GM23338 (cell line): ENCODE measurements around the gene PSMB8. TPM values are rescaled to one million over a fixed set of nuclear protein-coding genes. Genes with fewer than 3 reads are reported as not detected.

Source experiments
- ATAC-seq: fragments of 200-7000 bp; cut with Tn5 transposase; 3 replicates; pipeline ENCODE4 v1.9.1; 2020
- DNase-seq: peaks from one replicate; pipeline ENCODE4 v3.0.0-alpha.2; 2015; ENCODE audit warnings: low spot score
- H2AFZ ChIP-seq: fragments of 200-600 bp; sonication (generic); 2 replicates; pipeline ENCODE4 v1.8.0; 2016; ENCODE audit warnings: antibody characterized with exemption, mild to moderate bottlenecking, moderate library complexity
- H3F3A ChIP-seq: fragments of 200-600 bp; sonication (generic); replicated peaks from 2 replicates; pipeline ENCODE4 v1.8.0; 2017; ENCODE audit warnings: antibody characterized with exemption, mixed run types, low read depth
- H3K27ac ChIP-seq: fragments of 200-600 bp; sonication (generic); 2 replicates; pipeline ENCODE4 v1.6.1; 2016; ENCODE audit warnings: low read depth
- H3K27me3 ChIP-seq: fragments of 200-600 bp; sonication (generic); 2 replicates; pipeline ENCODE4 v1.8.0; 2016; ENCODE audit warnings: mild to moderate bottlenecking, mixed run types, moderate library complexity; ENCODE audit not compliant: insufficient read depth
- H3K36me3 ChIP-seq: fragments of 200-600 bp; sonication (generic); 2 replicates; pipeline ENCODE4 v1.8.0; 2016; ENCODE audit warnings: mild to moderate bottlenecking; ENCODE audit not compliant: insufficient read depth
- H3K4me1 ChIP-seq: fragments of 200-600 bp; sonication (generic); 2 replicates; pipeline ENCODE4 v1.8.0; 2016; ENCODE audit warnings: mild to moderate bottlenecking, moderate library complexity; ENCODE audit not compliant: insufficient read depth
- H3K4me2 ChIP-seq: fragments of 200-600 bp; sonication (generic); 2 replicates; pipeline ENCODE4 v1.7.1; 2017; ENCODE audit warnings: mixed run types
- H3K4me3 ChIP-seq: fragments of 200-600 bp; sonication (generic); 2 replicates; pipeline ENCODE4 v1.6.1; 2016; ENCODE audit warnings: mixed run types
- H3K79me2 ChIP-seq: fragments of 200-600 bp; sonication (generic); replicated peaks from 2 replicates; pipeline ENCODE4 v1.8.0; 2017; ENCODE audit warnings: mild to moderate bottlenecking; ENCODE audit not compliant: insufficient read depth
- H3K9me2 ChIP-seq: fragments of 200-600 bp; sonication (generic); 2 replicates; pipeline ENCODE4 v1.8.0; 2017; ENCODE audit not compliant: insufficient read depth
- H4K20me1 ChIP-seq: fragments of 200-600 bp; sonication (generic); replicated peaks from 2 replicates; pipeline ENCODE4 v1.8.0; 2017; ENCODE audit warnings: mild to moderate bottlenecking; ENCODE audit not compliant: insufficient read depth
- H3K27ac Mint-ChIP-seq: 2 replicates; pipeline ENCODE4 v1.8.0; 2020; ENCODE audit warnings: inconsistent platforms, mild to moderate bottlenecking, moderate library complexity, mixed read lengths
- H3K27me3 Mint-ChIP-seq: 3 replicates; pipeline ENCODE4 v1.8.0; 2022; ENCODE audit warnings: low read depth, mild to moderate bottlenecking, moderate library complexity, mixed read lengths, inconsistent platforms; ENCODE audit not compliant: insufficient read depth, poor library complexity
- H3K36me3 Mint-ChIP-seq: 3 replicates; pipeline ENCODE4 v1.8.0; 2021; ENCODE audit warnings: low read depth, mild to moderate bottlenecking, inconsistent platforms, moderate library complexity, mixed read lengths
- H3K4me1 Mint-ChIP-seq: 3 replicates; pipeline ENCODE4 v1.8.0; 2020; ENCODE audit warnings: mild to moderate bottlenecking, inconsistent platforms, mixed read lengths
- H3K4me3 Mint-ChIP-seq: 3 replicates; pipeline ENCODE4 v1.8.0; 2021; ENCODE audit warnings: moderate library complexity, mild to moderate bottlenecking, inconsistent platforms, mixed read lengths
- H3K9me3 Mint-ChIP-seq: 3 replicates; pipeline ENCODE4 v1.8.0; 2020; ENCODE audit warnings: moderate library complexity, mild to moderate bottlenecking, inconsistent platforms, mixed read lengths
- EZH2 ChIP-seq: fragments of 200-600 bp; sonication (generic); IDR thresholded peaks from one replicate; pipeline ENCODE4 v1.8.0; 2017; ENCODE audit warnings: antibody characterized with exemption, mild to moderate bottlenecking, low read depth; ENCODE audit not compliant: unreplicated experiment
- JUNB ChIP-seq: IDR thresholded peaks from one replicate; pipeline ENCODE4 v1.6.1; 2016; ENCODE audit warnings: antibody characterized with exemption; ENCODE audit not compliant: unreplicated experiment
- POLR2AphosphoS5 ChIP-seq: IDR thresholded peaks from 2 replicates; pipeline ENCODE4 v1.6.1; 2016; ENCODE audit warnings: antibody characterized with exemption, low read depth
- STAT1 ChIP-seq: IDR thresholded peaks from one replicate; pipeline ENCODE4 v1.6.1; 2016; ENCODE audit warnings: antibody characterized with exemption; ENCODE audit not compliant: unreplicated experiment
- ZNF114 ChIP-seq: fragments of 250-450 bp; sonication (Bioruptor Pico); IDR thresholded peaks from 2 replicates; pipeline ENCODE4 v1.5.0; 2020; ENCODE audit warnings: mild to moderate bottlenecking, moderate library complexity
- polyA plus RNA-seq: library from polyadenylated mRNA; unstranded; fragments of >200 nt; fragmentation: Nextera tagmentation; extraction: Ambion mirVana; gene quantifications from 2 replicates; pipeline ENCODE4 v1.2.1, GENCODE V29; 2016
- total RNA-seq: library from RNA; depleted of rRNA; stranded (reverse); fragments of >200 nt; shearing (Covaris generic); gene quantifications from 2 replicates; pipeline ENCODE4 v1.2.3, GENCODE V29; 2014
- TF ChIP-seq, protein P1 (sequence below), 2 experiments: fragments of 200-600 bp in 1 of 2; sonication (generic) in 1 of 2; conservative IDR thresholded peaks; 2 replicates each; pipeline versions ENCODE4 v1.5.1 to v1.6.1; 2016 to 2017; ENCODE audit warnings: antibody characterized with exemption in 2 of 2, low read depth in 2 of 2, mild to moderate bottlenecking in 2 of 2, moderate library complexity in 1 of 2
- TF ChIP-seq, protein P2 (sequence below): IDR thresholded peaks from 2 replicates; pipeline ENCODE4 v1.6.1; 2016; ENCODE audit warnings: antibody characterized with exemption
- TF ChIP-seq, protein P3 (sequence below): fragments of 250-450 bp; sonication (Bioruptor Pico); IDR thresholded peaks from 2 replicates; pipeline ENCODE4 v1.5.0; 2020; ENCODE audit warnings: mild to moderate bottlenecking, moderate library complexity

The PSMB8 gene
- total and polyA plus RNA-seq, 2 experiments from 2014 or later: 16.5 to 27.6 TPM

- Histone ChIP-seq H3K27ac (no peak overlapping the region), H2AFZ (no peak overlapping the region), H3K4me3 (no peak overlapping the region), H3F3A (no peaks in the 10 kb centered on the region), H3K36me3 (no peaks in the 10 kb centered on the region), H3K27me3 (no peaks in the 10 kb centered on the region), H3K4me2 (no peak overlapping the region), H3K9me2 (no peaks in the 10 kb centered on the region), H4K20me1 (0 out of 2 replicates have a peak, but pooled peaks cover 6% of the 10 kb centered on the region), H3K4me1 (peaks cover 10% of the 10 kb centered on the region; the same call in 1 of the 2 replicates), H3K79me2 (no peaks in the 10 kb centered on the region)
- H3K27ac Mint-ChIP-seq: no peak overlapping the region
- ATAC-seq: no peak
- no peak for TF ChIP-seq JUNB
- H3K36me3 Mint-ChIP-seq: peaks cover 9% of the 10 kb centered on the region
- no peak for DNase-seq
- peaks cover 7% of the 10 kb centered on the region for H3K27me3 Mint-ChIP-seq
- H3K9me3 Mint-ChIP-seq: no peaks in the 10 kb centered on the region
- no peak overlapping the region for H3K4me3 Mint-ChIP-seq
- H3K4me1 Mint-ChIP-seq: peaks cover 12% of the 10 kb centered on the region
Observed at GRCh38 chr6:32835167-32835893, 8.5 kb downstream of the PSMB8 start.

GRCh38 chr6:32833664-32834063 is 10.2 kb downstream of the PSMB8 start:
- H3K27ac Mint-ChIP-seq: no peak overlapping the region
- no peak overlapping the region for H3K4me2 ChIP-seq
- TF ChIP-seq JUNB (no peak), STAT1 (no peak), POLR2AphosphoS5 (no peak), EZH2 (no peak), ZNF114 (CRISPR knock-in tag) (no peak)
- TF ChIP-seq, protein P1, sequence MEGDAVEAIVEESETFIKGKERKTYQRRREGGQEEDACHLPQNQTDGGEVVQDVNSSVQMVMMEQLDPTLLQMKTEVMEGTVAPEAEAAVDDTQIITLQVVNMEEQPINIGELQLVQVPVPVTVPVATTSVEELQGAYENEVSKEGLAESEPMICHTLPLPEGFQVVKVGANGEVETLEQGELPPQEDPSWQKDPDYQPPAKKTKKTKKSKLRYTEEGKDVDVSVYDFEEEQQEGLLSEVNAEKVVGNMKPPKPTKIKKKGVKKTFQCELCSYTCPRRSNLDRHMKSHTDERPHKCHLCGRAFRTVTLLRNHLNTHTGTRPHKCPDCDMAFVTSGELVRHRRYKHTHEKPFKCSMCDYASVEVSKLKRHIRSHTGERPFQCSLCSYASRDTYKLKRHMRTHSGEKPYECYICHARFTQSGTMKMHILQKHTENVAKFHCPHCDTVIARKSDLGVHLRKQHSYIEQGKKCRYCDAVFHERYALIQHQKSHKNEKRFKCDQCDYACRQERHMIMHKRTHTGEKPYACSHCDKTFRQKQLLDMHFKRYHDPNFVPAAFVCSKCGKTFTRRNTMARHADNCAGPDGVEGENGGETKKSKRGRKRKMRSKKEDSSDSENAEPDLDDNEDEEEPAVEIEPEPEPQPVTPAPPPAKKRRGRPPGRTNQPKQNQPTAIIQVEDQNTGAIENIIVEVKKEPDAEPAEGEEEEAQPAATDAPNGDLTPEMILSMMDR (conservative IDR thresholded peaks at IDR 0.05; ENCODE audit: low read depth in 2 of 2): no peak
- TF ChIP-seq, protein P2, sequence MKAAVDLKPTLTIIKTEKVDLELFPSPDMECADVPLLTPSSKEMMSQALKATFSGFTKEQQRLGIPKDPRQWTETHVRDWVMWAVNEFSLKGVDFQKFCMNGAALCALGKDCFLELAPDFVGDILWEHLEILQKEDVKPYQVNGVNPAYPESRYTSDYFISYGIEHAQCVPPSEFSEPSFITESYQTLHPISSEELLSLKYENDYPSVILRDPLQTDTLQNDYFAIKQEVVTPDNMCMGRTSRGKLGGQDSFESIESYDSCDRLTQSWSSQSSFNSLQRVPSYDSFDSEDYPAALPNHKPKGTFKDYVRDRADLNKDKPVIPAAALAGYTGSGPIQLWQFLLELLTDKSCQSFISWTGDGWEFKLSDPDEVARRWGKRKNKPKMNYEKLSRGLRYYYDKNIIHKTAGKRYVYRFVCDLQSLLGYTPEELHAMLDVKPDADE: no peak
- TF ChIP-seq, protein P3, sequence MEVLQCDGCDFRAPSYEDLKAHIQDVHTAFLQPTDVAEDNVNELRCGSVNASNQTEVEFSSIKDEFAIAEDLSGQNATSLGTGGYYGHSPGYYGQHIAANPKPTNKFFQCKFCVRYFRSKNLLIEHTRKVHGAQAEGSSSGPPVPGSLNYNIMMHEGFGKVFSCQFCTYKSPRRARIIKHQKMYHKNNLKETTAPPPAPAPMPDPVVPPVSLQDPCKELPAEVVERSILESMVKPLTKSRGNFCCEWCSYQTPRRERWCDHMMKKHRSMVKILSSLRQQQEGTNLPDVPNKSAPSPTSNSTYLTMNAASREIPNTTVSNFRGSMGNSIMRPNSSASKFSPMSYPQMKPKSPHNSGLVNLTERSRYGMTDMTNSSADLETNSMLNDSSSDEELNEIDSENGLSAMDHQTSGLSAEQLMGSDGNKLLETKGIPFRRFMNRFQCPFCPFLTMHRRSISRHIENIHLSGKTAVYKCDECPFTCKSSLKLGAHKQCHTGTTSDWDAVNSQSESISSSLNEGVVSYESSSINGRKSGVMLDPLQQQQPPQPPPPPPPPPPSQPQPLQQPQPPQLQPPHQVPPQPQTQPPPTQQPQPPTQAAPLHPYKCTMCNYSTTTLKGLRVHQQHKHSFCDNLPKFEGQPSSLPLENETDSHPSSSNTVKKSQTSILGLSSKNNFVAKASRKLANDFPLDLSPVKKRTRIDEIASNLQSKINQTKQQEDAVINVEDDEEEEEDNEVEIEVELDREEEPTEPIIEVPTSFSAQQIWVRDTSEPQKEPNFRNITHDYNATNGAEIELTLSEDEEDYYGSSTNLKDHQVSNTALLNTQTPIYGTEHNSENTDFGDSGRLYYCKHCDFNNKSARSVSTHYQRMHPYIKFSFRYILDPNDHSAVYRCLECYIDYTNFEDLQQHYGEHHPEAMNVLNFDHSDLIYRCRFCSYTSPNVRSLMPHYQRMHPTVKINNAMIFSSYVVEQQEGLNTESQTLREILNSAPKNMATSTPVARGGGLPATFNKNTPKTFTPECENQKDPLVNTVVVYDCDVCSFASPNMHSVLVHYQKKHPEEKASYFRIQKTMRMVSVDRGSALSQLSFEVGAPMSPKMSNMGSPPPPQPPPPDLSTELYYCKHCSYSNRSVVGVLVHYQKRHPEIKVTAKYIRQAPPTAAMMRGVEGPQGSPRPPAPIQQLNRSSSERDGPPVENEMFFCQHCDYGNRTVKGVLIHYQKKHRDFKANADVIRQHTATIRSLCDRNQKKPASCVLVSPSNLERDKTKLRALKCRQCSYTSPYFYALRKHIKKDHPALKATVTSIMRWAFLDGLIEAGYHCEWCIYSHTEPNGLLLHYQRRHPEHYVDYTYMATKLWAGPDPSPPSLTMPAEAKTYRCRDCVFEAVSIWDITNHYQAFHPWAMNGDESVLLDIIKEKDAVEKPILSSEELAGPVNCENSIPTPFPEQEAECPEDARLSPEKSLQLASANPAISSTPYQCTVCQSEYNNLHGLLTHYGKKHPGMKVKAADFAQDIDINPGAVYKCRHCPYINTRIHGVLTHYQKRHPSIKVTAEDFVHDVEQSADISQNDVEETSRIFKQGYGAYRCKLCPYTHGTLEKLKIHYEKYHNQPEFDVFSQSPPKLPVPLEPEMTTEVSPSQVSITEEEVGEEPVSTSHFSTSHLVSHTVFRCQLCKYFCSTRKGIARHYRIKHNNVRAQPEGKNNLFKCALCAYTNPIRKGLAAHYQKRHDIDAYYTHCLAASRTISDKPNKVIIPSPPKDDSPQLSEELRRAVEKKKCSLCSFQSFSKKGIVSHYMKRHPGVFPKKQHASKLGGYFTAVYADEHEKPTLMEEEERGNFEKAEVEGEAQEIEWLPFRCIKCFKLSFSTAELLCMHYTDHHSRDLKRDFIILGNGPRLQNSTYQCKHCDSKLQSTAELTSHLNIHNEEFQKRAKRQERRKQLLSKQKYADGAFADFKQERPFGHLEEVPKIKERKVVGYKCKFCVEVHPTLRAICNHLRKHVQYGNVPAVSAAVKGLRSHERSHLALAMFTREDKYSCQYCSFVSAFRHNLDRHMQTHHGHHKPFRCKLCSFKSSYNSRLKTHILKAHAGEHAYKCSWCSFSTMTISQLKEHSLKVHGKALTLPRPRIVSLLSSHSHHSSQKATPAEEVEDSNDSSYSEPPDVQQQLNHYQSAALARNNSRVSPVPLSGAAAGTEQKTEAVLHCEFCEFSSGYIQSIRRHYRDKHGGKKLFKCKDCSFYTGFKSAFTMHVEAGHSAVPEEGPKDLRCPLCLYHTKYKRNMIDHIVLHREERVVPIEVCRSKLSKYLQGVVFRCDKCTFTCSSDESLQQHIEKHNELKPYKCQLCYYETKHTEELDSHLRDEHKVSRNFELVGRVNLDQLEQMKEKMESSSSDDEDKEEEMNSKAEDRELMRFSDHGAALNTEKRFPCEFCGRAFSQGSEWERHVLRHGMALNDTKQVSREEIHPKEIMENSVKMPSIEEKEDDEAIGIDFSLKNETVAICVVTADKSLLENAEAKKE (CRISPR knock-in tag): no peak

More at GRCh38 chr6:32833664-32834063, 10.2 kb downstream of the PSMB8 start:
- H3K79me2 ChIP-seq: no peaks in the 10 kb centered on the region
- DNase-seq (no peak), ATAC-seq (no peak)
- no peak overlapping the region for H2AFZ ChIP-seq
- H3K4me3 ChIP-seq: no peak overlapping the region
- no peaks in the 10 kb centered on the region for H3K36me3 ChIP-seq
- H3K27me3 Mint-ChIP-seq: peaks cover 7% of the 10 kb centered on the region
- no peaks in the 10 kb centered on the region for H3K9me3 Mint-ChIP-seq
- H3F3A ChIP-seq: no peaks in the 10 kb centered on the region
- peaks cover 12% of the 10 kb centered on the region for H3K4me1 Mint-ChIP-seq
- H3K4me3 Mint-ChIP-seq: no peak overlapping the region
- no peaks in the 10 kb centered on the region for H3K27me3 ChIP-seq
- 0 out of 2 replicates have a peak, but pooled peaks cover 6% of the 10 kb centered on the region for H4K20me1 ChIP-seq
- no peaks in the 10 kb centered on the region for H3K9me2 ChIP-seq
- H3K36me3 Mint-ChIP-seq: peaks cover 9% of the 10 kb centered on the region
- H3K27ac ChIP-seq: no peak overlapping the region
- H3K4me1 ChIP-seq: peaks cover 10% of the 10 kb centered on the region; the same call in 1 of the 2 replicates
